Hair follicle dermal papilla cell (primary cell): ENCODE results near the gene OR51G2. TPM values are rescaled to one million over a fixed set of nuclear protein-coding genes. Genes with fewer than 3 reads are reported as not detected.

Source experiments
- total RNA-seq: library from RNA; depleted of rRNA; stranded (reverse); fragments of >200 nt; gene quantifications from 2 replicates; pipeline ENCODE4 v1.2.3, GENCODE V29; 2012

Gene OR51G2, protein sequence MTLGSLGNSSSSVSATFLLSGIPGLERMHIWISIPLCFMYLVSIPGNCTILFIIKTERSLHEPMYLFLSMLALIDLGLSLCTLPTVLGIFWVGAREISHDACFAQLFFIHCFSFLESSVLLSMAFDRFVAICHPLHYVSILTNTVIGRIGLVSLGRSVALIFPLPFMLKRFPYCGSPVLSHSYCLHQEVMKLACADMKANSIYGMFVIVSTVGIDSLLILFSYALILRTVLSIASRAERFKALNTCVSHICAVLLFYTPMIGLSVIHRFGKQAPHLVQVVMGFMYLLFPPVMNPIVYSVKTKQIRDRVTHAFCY
- not detected in 2 replicates for total RNA-seq

DNA sequence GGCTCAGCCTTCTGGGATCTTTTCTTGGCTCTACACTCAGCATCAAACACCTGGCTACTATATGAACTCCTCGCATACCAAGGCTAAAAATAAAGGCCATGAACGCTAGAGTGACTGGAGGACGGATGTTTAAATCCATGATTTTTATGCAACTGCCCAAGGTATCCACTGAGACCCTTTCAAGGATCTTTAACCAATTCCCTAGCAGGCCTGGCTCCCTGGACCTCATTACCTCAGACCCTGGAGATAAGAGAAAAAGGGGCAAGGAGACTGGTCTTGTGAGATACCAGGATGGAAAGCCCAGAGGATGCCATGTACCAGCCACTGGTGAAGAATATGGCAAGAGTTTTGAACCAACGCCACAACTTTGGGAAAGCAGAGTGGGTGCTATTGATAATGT is at the start of gene OR51G2:
OR51G2 (minus strand) TSS at position 101 of the 400 bp plus-strand sequence. CDS start 3,687 bp downstream, outside the sequence.

GRCh38 chr11:4955613-4956012 is 36.5 kb upstream of the OR51G2 start, which contains the start of gene OR51A2:
TSS of gene OR51A2 (minus strand) at chr11:4955713. CDS start at chr11:4955713, 0 bp downstream.

GRCh38 chr11:4947505-4947904 is 28.4 kb upstream of the OR51G2 start, which contains the start of gene OR51A4:
TSS of gene OR51A4 (minus strand) at chr11:4947605. CDS start at chr11:4947100, 505 bp downstream.

GRCh38 chr11:4924239-4924638 is 5.1 kb upstream of the OR51G2 start, which contains the start of gene OR51G1:
TSS of gene OR51G1 (minus strand) at chr11:4924339. CDS start at chr11:4924339, 0 bp downstream.

GRCh38 chr11:4903484-4903883 is 15.7 kb downstream of the OR51G2 start, which contains the start of gene OR51A7:
TSS of gene OR51A7 (plus strand) at chr11:4903783. CDS start at chr11:4907370, 3,587 bp downstream.

DNA sequence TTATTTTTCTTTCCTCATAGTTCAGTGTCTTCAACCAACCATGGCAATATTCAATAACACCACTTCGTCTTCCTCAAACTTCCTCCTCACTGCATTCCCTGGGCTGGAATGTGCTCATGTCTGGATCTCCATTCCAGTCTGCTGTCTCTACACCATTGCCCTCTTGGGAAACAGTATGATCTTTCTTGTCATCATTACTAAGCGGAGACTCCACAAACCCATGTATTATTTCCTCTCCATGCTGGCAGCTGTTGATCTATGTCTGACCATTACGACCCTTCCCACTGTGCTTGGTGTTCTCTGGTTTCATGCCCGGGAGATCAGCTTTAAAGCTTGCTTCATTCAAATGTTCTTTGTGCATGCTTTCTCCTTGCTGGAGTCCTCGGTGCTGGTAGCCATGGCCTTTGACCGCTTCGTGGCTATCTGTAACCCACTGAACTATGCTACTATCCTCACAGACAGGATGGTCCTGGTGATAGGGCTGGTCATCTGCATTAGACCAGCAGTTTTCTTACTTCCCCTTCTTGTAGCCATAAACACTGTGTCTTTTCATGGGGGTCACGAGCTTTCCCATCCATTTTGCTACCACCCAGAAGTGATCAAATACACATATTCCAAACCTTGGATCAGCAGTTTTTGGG is 37.2 kb downstream of the OR51G2 start, which contains the start of gene OR51T1:
OR51T1 (plus strand) TSS at position 41 of the 641 bp plus-strand sequence; CDS start at position 41, 0 bp downstream.

Other genes starting within 250 kb of the OR51G2 start
- gene OR51E2, start 221.5 kb downstream of the OR51G2 start, total RNA-seq, result 0.12 TPM in 1 of 2 replicates, not detected in the other
- gene MMP26, start 214.6 kb downstream of the OR51G2 start, total RNA-seq, result not detected in 2 replicates
- gene OR51F1, start 149.4 kb downstream of the OR51G2 start, total RNA-seq, result not detected in 2 replicates
- gene OR52R1, start 115.0 kb downstream of the OR51G2 start, total RNA-seq, result not detected in 2 replicates
- gene OR51F2, start 98.0 kb downstream of the OR51G2 start, total RNA-seq, result not detected in 2 replicates
- gene OR51S1, start 70.1 kb downstream of the OR51G2 start, total RNA-seq, result not detected in 2 replicates
- not detected in 2 replicates for gene OR51T1, start 37.5 kb downstream of the OR51G2 start, total RNA-seq
- gene OR51A7, start 15.6 kb downstream of the OR51G2 start, total RNA-seq, result not detected in 2 replicates
- not detected in 2 replicates for gene OR51G1, start 5.0 kb upstream of the OR51G2 start, total RNA-seq
- gene OR51A4, start 28.3 kb upstream of the OR51G2 start, total RNA-seq, result not detected in 2 replicates
- gene OR51A2, start 36.4 kb upstream of the OR51G2 start, total RNA-seq, result not detected in 2 replicates
- not detected in 2 replicates for gene OR51L1, start 75.5 kb upstream of the OR51G2 start, total RNA-seq
- not detected in 2 replicates for gene OR52J3, start 127.2 kb upstream of the OR51G2 start, total RNA-seq
- not detected in 2 replicates for gene OR52E2, start 140.3 kb upstream of the OR51G2 start, total RNA-seq
- not detected in 2 replicates for gene OR52E1, start 150.2 kb upstream of the OR51G2 start, total RNA-seq
- gene OR52A5, start 219.0 kb upstream of the OR51G2 start, total RNA-seq, result not detected in 2 replicates
- not detected in 2 replicates for gene OR52A1, start 235.4 kb upstream of the OR51G2 start, total RNA-seq